HepG2 (cell line): Measurements from ENCODE around the gene CCSER2. TPM values are rescaled to one million over a fixed set of nuclear protein-coding genes. Genes with fewer than 3 reads are reported as not detected.

ENCODE experiments used
- CSRNP1 ChIP-seq: sonication (generic); formaldehyde crosslinking; IDR thresholded peaks from 2 replicates; pipeline ENCODE4 v1.8.1; 2023; ENCODE audit warnings: mild to moderate bottlenecking, missing genetic modification reagents
- DMAP1 ChIP-seq: IDR thresholded peaks from 2 replicates; pipeline ENCODE4 v1.6.1; 2016
- DNMT1 ChIP-seq: sonication (generic); formaldehyde crosslinking; IDR thresholded peaks from 2 replicates; pipeline ENCODE4 v1.5.1; 2020; ENCODE audit warnings: mild to moderate bottlenecking, missing genetic modification reagents
- DPF2 ChIP-seq: sonication (generic); formaldehyde crosslinking; IDR thresholded peaks from 2 replicates; pipeline ENCODE4 v1.4.0; 2020; ENCODE audit warnings: mild to moderate bottlenecking, low read depth, missing genetic modification reagents, borderline replicate concordance
- GPN1 ChIP-seq: sonication (generic); formaldehyde crosslinking; IDR thresholded peaks from 2 replicates; pipeline ENCODE4 v1.5.1; 2020; ENCODE audit warnings: missing genetic modification reagents, borderline replicate concordance
- GTF2F1 ChIP-seq: fragments of 150-350 bp; IDR thresholded peaks from 2 replicates; pipeline ENCODE4 v1.6.1; 2014; ENCODE audit warnings: low read length
- GZF1 ChIP-seq: sonication (generic); formaldehyde crosslinking; IDR thresholded peaks from 2 replicates; pipeline ENCODE4 v1.5.1; 2020; ENCODE audit warnings: mild to moderate bottlenecking, missing genetic modification reagents
- HNF1B ChIP-seq: sonication (generic); formaldehyde crosslinking; IDR thresholded peaks from 2 replicates; pipeline ENCODE4 v1.5.1; 2020; ENCODE audit warnings: mild to moderate bottlenecking, moderate library complexity, missing genetic modification reagents
- HNRNPK ChIP-seq: fragments of 200-400 bp; formaldehyde crosslinking; IDR thresholded peaks from 2 replicates; pipeline ENCODE4 v1.6.1; 2018; ENCODE audit warnings: low read length, low read depth, moderate library complexity, mild to moderate bottlenecking; ENCODE audit not compliant: poor library complexity, severe bottlenecking
- KLF16 ChIP-seq, 2 experiments: sonication (generic) in 1 of 2; formaldehyde crosslinking in 1 of 2; IDR thresholded peaks; 2 replicates each; pipeline versions ENCODE4 v1.6.1 to v1.8.0; 2016 to 2023; ENCODE audit warnings: missing genetic modification reagents in 2 of 2, missing compliant biosample characterization in 1 of 2
- MYPOP ChIP-seq: sonication (generic); formaldehyde crosslinking; IDR thresholded peaks from 2 replicates; pipeline ENCODE4 v1.8.1; 2023; ENCODE audit warnings: mild to moderate bottlenecking, moderate library complexity, missing genetic modification reagents
- PATZ1 ChIP-seq: sonication (generic); formaldehyde crosslinking; IDR thresholded peaks from 2 replicates; pipeline ENCODE4 v1.4.0; 2020; ENCODE audit warnings: missing genetic modification reagents
- ZBTB8A ChIP-seq: sonication (generic); formaldehyde crosslinking; IDR thresholded peaks from 2 replicates; pipeline ENCODE4 v1.4.0; 2020; ENCODE audit warnings: mild to moderate bottlenecking, low read depth, missing genetic modification reagents, borderline replicate concordance
- ZFP41 ChIP-seq: sonication (generic); formaldehyde crosslinking; IDR thresholded peaks from 2 replicates; pipeline ENCODE4 v1.4.0; 2020; ENCODE audit warnings: mild to moderate bottlenecking, missing genetic modification reagents, borderline replicate concordance
- ZNF235 ChIP-seq: sonication (generic); formaldehyde crosslinking; IDR thresholded peaks from 2 replicates; pipeline ENCODE4 v1.8.1; 2023; ENCODE audit warnings: mild to moderate bottlenecking, missing genetic modification reagents, borderline replicate concordance
- ZNF468 ChIP-seq: sonication (generic); formaldehyde crosslinking; IDR thresholded peaks from 2 replicates; pipeline ENCODE4 v1.8.0; 2022; ENCODE audit warnings: mild to moderate bottlenecking, moderate library complexity, missing genetic modification reagents
- ZNF547 ChIP-seq: sonication (generic); formaldehyde crosslinking; IDR thresholded peaks from 2 replicates; pipeline ENCODE4 v1.5.1; 2020; ENCODE audit warnings: mild to moderate bottlenecking, missing genetic modification reagents
- ZNF563 ChIP-seq: sonication (generic); formaldehyde crosslinking; IDR thresholded peaks from 2 replicates; pipeline ENCODE4 v1.8.0; 2022; ENCODE audit warnings: mild to moderate bottlenecking, moderate library complexity, missing genetic modification reagents
- ZNF567 ChIP-seq: sonication (generic); formaldehyde crosslinking; IDR thresholded peaks from 2 replicates; pipeline ENCODE4 v1.8.1; 2023; ENCODE audit warnings: mild to moderate bottlenecking, missing genetic modification reagents, borderline replicate concordance
- ZNF574 ChIP-seq: sonication (generic); formaldehyde crosslinking; IDR thresholded peaks from 2 replicates; pipeline ENCODE4 v1.4.0; 2020; ENCODE audit warnings: missing genetic modification reagents
- ZNF670 ChIP-seq: sonication (generic); formaldehyde crosslinking; IDR thresholded peaks from 2 replicates; pipeline ENCODE4 v1.8.0; 2022; ENCODE audit warnings: mild to moderate bottlenecking, missing genetic modification reagents, borderline replicate concordance
- ZNF781 ChIP-seq: sonication (generic); formaldehyde crosslinking; IDR thresholded peaks from 2 replicates; pipeline ENCODE4 v1.5.1; 2020; ENCODE audit warnings: borderline replicate concordance, mild to moderate bottlenecking, missing genetic modification reagents; ENCODE audit errors: not compliant biosample characterization
- polyA plus RNA-seq, 8 experiments: library from polyadenylated mRNA; depleted of rRNA in 3 of 8; stranded (reverse) in 7 of 8; unstranded in 1 of 8; fragments of >200 nt; fragmentation: Illumina TruSeq in 4 of 8; extraction: Trizol in 4 of 8; gene quantifications; 2 replicates each; pipeline versions ENCODE4 v1.2.1 to v1.2.3, GENCODE V29; 2011 to 2016; ENCODE audit warnings: low read depth in 4 of 8, missing spikeins in 1 of 8, mixed read lengths in 1 of 8; ENCODE audit not compliant: insufficient read depth in 1 of 8
- total RNA-seq, 5 experiments: library from RNA; depleted of rRNA; stranded (reverse); fragments of >200 nt; fragmentation: Illumina TruSeq; extraction: Trizol; gene quantifications; 2 replicates each; pipeline ENCODE4 v1.2.3, GENCODE V29; 2016; ENCODE audit warnings: low read depth in 1 of 5

CCSER2 gene
- total and polyA plus RNA-seq, 2 of the 13 experiments (the other 11 are each of a cell fraction or from before 2014, with no cell fraction given) = 13.3 to 17.2 TPM

- TF ChIP-seq PATZ1 (CRISPR knock-in tag) (peak; percentile 3; the same call in 1 of the 2 replicates), MYPOP (CRISPR knock-in tag) (no peak), CSRNP1 (CRISPR knock-in tag) (no peak), ZNF235 (CRISPR knock-in tag) (no peak), ZFP41 (CRISPR knock-in tag) (no peak), ZNF567 (no peak), GPN1 (CRISPR knock-in tag) (no peak), DMAP1 (CRISPR knock-in tag) (no peak), HNRNPK (no peak), HNF1B (no peak), ZNF547 (CRISPR knock-in tag) (no peak), ZNF468 (CRISPR knock-in tag) (no peak), ZBTB8A (CRISPR knock-in tag) (no peak), ZNF670 (CRISPR knock-in tag) (no peak), ZNF781 (CRISPR knock-in tag) (no peak), ZNF574 (CRISPR knock-in tag) (peak; percentile 78), GTF2F1 (no peak), DPF2 (CRISPR knock-in tag) (no peak), GZF1 (CRISPR knock-in tag) (no peak), ZNF563 (CRISPR knock-in tag) (no peak), DNMT1 (CRISPR knock-in tag) (no peak), KLF16 (CRISPR knock-in tag; IDR thresholded peaks at IDR 0.05) (no peak)
Observed at GRCh38 chr10:84541289-84541637, 212.9 kb downstream of the CCSER2 start (continued).
